Renal cortex interstitium (tissue), 3 donors: ENCODE results near the gene ZNF853. TPM values are rescaled to one million over a fixed set of nuclear protein-coding genes. Genes with fewer than 3 reads are reported as not detected.

Source experiments
- polyA plus RNA-seq, 3 donors: library from polyadenylated mRNA; unstranded; fragments of 120-200 nt; gene quantifications; one replicate each; pipeline ENCODE4 v1.2.1, GENCODE V29; 2013; ENCODE audit not compliant: insufficient read length in 3 of 3

ZNF853 gene
- polyA plus RNA-seq, 3 donors, result 13.3 to 18.8 (median 14.5) TPM

Other genes starting within 250 kb of the ZNF853 start
- gene RAC1, start 241.1 kb upstream of the ZNF853 start, polyA plus RNA-seq, result 100 to 1,000 TPM; 268 to 302 (median 279) TPM
- gene DAGLB, start 167.7 kb upstream of the ZNF853 start, polyA plus RNA-seq, result 10 to 100 TPM; 14.7 to 17.4 (median 17.3) TPM
- 100 to 1,000 TPM; 194 to 215 (median 195) TPM for gene KDELR2, start 131.5 kb upstream of the ZNF853 start, polyA plus RNA-seq
- gene GRID2IP, start 64.1 kb upstream of the ZNF853 start, polyA plus RNA-seq, result 1 to 10 TPM in 1 of 3 donors, under 1 TPM in 2; 0.42 to 1.1 (median 0.72) TPM
- gene ZDHHC4, start 38.2 kb upstream of the ZNF853 start, polyA plus RNA-seq, result 10 to 100 TPM; 73.3 to 85.8 (median 76.3) TPM
- gene INTS15, start 25.6 kb upstream of the ZNF853 start, polyA plus RNA-seq, result 10 to 100 TPM; 32.7 to 44.3 (median 35.4) TPM
- gene ZNF316, start 21.7 kb downstream of the ZNF853 start, polyA plus RNA-seq, result 10 to 100 TPM; 43.3 to 56.5 (median 45.4) TPM
- 10 to 100 TPM; 36.6 to 43.2 (median 42.2) TPM for gene ZNF12, start 91.3 kb downstream of the ZNF853 start, polyA plus RNA-seq
- gene RSPH10B2, start 138.5 kb downstream of the ZNF853 start, polyA plus RNA-seq, result 1 to 10 TPM in 2 of 3 donors, under 1 TPM in 1; 0.66 to 2.2 (median 1.6) TPM
- gene CCZ1B, start 210.7 kb downstream of the ZNF853 start, polyA plus RNA-seq, result 10 to 100 TPM; 57.2 to 85.2 (median 61.0) TPM